Mucosa of rectum (tissue), 2 donors: ENCODE measurements around the gene AMBP.

Source experiments
- H3K27ac ChIP-seq, 2 donors: one replicate each; pipeline ENCODE4 v1.7.0; 2013; ENCODE audit warnings: inconsistent platforms in 2 of 2, low read depth in 2 of 2, low read length in 2 of 2
- H3K27me3 ChIP-seq, 2 donors: one replicate each; pipeline ENCODE4 v1.7.0; 2013; ENCODE audit warnings: low read length in 2 of 2; ENCODE audit not compliant: control insufficient read depth in 2 of 2, insufficient read depth in 2 of 2
- H3K36me3 ChIP-seq, 2 donors: one replicate each; pipeline ENCODE4 v1.7.0; 2013; ENCODE audit warnings: low read length in 2 of 2; ENCODE audit not compliant: control insufficient read depth in 2 of 2, insufficient read depth in 2 of 2
- H3K4me1 ChIP-seq, 2 donors: one replicate each; pipeline ENCODE4 v1.7.0; 2013; ENCODE audit warnings: low read length in 2 of 2, mild to moderate bottlenecking in 1 of 2; ENCODE audit not compliant: control insufficient read depth in 2 of 2, insufficient read depth in 2 of 2
- H3K4me3 ChIP-seq, 2 donors: one replicate each; pipeline ENCODE4 v1.7.0; 2013; ENCODE audit warnings: low read length in 2 of 2
- H3K9ac ChIP-seq, 2 donors: one replicate each; pipeline ENCODE4 v1.7.0; 2013; ENCODE audit warnings: low read length in 2 of 2, low read depth in 1 of 2, mild to moderate bottlenecking in 1 of 2
- H3K9me3 ChIP-seq, 2 donors: one replicate each; pipeline ENCODE4 v1.7.0; 2013; ENCODE audit warnings: low read length in 2 of 2; ENCODE audit not compliant: control insufficient read depth in 2 of 2
- donor health status: healthy.
- donor health status: Normal muscosa, but diverticular disease.

Gene AMBP

DNA sequence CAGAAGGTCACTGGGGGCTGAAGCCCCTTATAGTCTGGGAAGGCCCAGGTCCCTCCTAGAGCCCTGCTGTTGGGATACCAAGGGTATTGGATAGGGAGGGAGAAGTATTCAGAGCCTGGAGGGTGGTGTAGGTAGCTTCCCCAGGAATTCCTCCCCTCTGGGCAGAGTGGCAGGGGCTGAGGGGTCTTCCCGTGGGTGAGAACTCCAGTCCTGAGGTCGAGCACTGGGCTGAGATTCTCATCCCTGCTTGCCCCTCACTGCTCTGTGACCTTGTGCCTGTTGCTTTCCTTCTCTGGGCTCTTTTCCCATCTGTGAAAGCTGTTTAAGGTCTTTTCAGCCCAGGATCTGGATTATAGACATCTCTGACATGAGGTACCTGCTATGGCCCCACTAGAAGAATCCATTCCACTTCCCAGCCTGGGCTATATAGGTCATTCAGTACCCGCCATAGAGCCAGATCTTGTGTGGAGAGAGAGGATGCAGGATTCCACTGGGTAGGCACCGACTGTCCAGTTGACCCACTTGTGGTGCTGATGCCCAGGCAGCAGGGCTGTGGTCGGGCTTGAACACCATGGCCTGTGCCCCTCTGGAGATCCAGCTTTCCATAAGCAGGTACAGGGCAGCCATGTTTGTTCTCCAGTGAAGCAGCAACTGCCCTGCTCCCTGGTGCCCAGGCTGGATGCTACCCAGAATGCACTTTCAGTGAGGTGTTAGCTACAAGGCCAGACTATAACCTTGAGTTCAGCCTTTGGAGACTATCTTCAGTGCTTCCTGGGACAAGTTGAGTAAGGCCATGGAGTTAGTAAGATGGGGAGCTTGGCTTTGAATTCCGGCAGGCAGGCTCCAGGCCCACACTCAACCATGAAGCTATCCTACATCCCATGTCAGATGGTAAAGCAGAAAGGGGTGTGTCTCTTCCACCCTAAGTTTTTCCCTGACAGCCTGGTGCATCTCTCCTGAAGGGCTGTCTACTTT is 60.1 kb downstream of the AMBP start:
- H3K36me3 ChIP-seq = no peaks in the 10 kb centered on the region
- peaks cover 0 to 2% of the 10 kb centered on the region in 2 donors for H3K9me3 ChIP-seq
- H3K4me3 ChIP-seq = no peak overlapping the region
- H3K27ac ChIP-seq = no peak overlapping the region
- no peak overlapping the region for H3K9ac ChIP-seq
- H3K27me3 ChIP-seq = no peaks in the 10 kb centered on the region
- no peaks in the 10 kb centered on the region for H3K4me1 ChIP-seq

DNA sequence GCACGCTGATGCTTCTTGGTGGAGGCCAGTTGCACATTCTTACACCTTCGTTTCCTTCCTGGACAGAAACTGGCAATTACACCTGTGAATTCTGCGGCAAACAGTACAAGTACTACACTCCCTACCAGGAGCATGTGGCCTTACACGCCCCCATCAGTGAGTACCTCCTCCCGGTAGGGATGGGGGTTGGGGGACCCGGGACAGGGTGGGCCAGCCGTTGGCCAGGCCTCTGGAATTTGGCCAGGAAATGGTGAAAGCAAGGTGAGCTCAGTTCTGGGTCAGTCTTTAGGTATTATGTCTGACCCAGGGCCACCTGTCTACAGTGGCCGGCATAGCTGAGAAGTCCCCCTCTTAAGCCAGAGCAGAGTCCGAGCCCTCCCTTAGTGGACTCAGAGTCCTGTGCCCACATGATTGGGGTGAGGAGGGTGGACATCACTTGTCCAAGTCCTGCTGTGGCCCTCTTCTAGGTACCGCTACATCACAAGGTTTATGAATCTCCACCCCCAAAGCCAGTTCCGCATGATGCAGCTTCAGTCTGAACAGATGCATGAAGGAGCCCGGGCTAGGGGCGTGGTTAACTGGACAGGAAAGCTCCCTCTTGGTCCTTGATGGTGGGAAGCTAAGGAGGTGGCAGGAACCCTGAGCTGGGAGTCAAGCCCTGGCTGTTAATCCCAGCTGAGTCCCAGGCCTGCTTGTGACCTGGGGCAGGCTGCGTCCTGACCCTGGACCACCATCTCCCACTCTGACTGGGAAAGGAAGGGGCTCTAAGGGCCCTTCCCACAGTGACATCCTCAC is 61.3 kb downstream of the AMBP start:
- Histone ChIP-seq H3K9me3 (no peaks in the 10 kb centered on the region), H3K4me3 (no peak overlapping the region), H3K36me3 (no peaks in the 10 kb centered on the region), H3K27me3 (no peaks in the 10 kb centered on the region), H3K9ac (no peak overlapping the region), H3K4me1 (no peaks in the 10 kb centered on the region), H3K27ac (no peak overlapping the region)

- Histone ChIP-seq H3K27ac (no peak overlapping the region), H3K9ac (no peak overlapping the region)
Observed at GRCh38 chr9:114016101-114016500, 62.0 kb downstream of the AMBP start.

DNA sequence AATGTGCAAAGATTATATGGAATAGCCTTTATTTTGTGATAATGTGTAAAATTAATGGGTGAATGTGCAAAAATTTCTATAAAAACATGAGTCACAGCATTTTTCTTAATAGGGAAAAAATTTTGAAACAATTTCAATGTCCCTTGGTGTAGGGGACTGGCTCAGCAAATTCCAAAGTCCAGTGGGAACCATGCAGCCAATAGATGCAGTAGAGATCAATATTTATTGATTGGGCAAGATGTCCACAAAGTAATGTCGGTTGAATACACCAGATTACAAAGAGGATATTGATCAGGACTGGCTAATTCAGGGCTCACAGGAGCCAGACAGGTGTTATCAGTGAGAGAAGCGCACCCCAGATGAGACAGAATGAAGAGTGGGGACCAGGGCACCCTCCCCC is 62.5 kb downstream of the AMBP start:
- Histone ChIP-seq H3K4me3 (no peak overlapping the region), H3K4me1 (no peaks in the 10 kb centered on the region), H3K9me3 (no peaks in the 10 kb centered on the region), H3K27ac (no peak overlapping the region), H3K27me3 (no peaks in the 10 kb centered on the region), H3K9ac (no peak overlapping the region), H3K36me3 (no peaks in the 10 kb centered on the region)

More at GRCh38 chr9:114016101-114016500, 62.0 kb downstream of the AMBP start:
- H3K27me3 ChIP-seq = no peaks in the 10 kb centered on the region
- H3K36me3 ChIP-seq = no peaks in the 10 kb centered on the region
- no peaks in the 10 kb centered on the region for H3K9me3 ChIP-seq
- no peaks in the 10 kb centered on the region for H3K4me1 ChIP-seq
- H3K4me3 ChIP-seq = no peak overlapping the region

DNA sequence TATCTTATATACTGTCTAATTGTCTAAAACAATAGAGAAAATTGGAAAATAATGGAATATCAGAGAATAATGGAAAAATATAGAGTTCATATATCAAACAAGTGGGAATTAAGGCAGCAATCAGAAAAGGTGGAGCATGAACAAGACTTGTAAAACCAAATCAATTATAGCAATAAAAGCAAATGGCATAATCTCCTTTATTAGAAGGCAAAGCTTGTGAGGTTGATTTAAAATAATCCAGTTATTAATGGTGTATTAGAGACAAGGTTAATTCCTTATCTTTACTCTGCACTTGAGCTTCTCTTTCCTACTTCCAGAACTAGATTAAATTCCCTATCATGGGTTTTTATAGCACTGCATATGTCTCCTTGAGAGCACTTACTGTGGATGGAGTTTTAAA is 64.1 kb downstream of the AMBP start:
- Histone ChIP-seq H3K36me3 (no peaks in the 10 kb centered on the region), H3K4me3 (no peak overlapping the region)

DNA sequence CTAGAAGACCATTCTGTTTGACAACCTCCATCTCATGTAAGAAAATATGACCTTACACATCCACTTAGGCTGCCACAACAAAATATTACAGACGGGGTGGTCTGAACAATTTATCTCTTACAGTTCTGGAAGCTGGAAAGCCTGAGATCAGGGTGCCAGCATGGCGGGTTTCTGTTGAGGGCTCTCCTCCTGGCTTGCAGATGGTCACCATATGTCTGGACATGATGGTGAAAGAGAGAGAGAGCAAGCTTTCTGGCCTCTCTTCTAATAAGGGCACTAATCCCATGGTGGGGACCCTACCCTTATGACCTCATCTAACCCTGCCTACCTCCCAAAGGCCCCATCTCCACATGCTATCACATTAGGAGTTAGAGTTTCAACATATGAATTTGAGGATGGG is 66.0 kb downstream of the AMBP start:
- no peaks in the 10 kb centered on the region for H3K9me3 ChIP-seq
- no peaks in the 10 kb centered on the region for H3K27me3 ChIP-seq
- H3K9ac ChIP-seq = no peak overlapping the region
- no peaks in the 10 kb centered on the region for H3K4me1 ChIP-seq
- no peak overlapping the region for H3K4me3 ChIP-seq
- peaks cover 0 to 2% of the 10 kb centered on the region in 2 donors for H3K36me3 ChIP-seq
- H3K27ac ChIP-seq = no peak overlapping the region

More for the DNA sequence above, 64.1 kb downstream of the AMBP start:
- H3K27ac ChIP-seq = no peak overlapping the region
- no peaks in the 10 kb centered on the region for H3K4me1 ChIP-seq
- H3K27me3 ChIP-seq = no peaks in the 10 kb centered on the region
- no peak overlapping the region for H3K9ac ChIP-seq
- H3K9me3 ChIP-seq = no peaks in the 10 kb centered on the region

DNA sequence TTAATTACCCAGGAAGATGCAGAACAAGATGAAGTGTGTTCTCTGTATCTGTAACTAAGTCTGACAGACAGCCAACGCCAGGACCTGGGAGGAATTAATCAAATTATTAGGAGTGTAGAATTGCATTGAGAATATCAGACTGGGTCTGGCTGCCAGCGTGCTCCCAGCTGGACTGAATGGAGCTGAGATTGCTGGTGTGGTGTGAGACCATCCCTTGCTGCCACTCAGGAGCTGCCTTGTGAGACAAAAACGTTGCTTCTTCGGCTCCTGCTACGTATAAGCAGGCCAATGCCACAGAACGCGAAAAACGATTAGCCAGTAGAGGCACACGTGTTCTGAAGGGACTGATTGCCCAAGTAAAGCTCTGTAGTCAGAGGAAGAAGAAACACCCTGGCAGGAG is 66.8 kb downstream of the AMBP start:
- Histone ChIP-seq H3K4me1 (no peaks in the 10 kb centered on the region), H3K9me3 (no peaks in the 10 kb centered on the region), H3K27ac (no peak overlapping the region), H3K4me3 (no peak overlapping the region), H3K27me3 (no peaks in the 10 kb centered on the region), H3K36me3 (peaks cover 0 to 2% of the 10 kb centered on the region in 2 donors), H3K9ac (no peak overlapping the region)
